OCI-LY3 (cell line): Measurements from ENCODE around the gene ZNF354B.
"Not testable (repeated sequence)": the region's sequence is repeated elsewhere in the genome, so short reads cannot be mapped to it uniquely, and the experiment has no call there.

Source experiments
- H2AFZ ChIP-seq: fragments of 200-600, 300-600 bp; shearing (Covaris generic); 2 replicates; pipeline ENCODE4 v1.6.0; 2014; ENCODE audit warnings: antibody characterized with exemption, low read depth, low read length
- H3K27ac ChIP-seq: fragments of 200-600, 300-600 bp; sonication (generic); 2 replicates; pipeline ENCODE4 v1.5.1; 2014; ENCODE audit warnings: mild to moderate bottlenecking, low read length, moderate library complexity, mixed read lengths
- H3K27me3 ChIP-seq: fragments of 200-600, 300-600 bp; sonication (generic); 2 replicates; pipeline ENCODE4 v1.6.1; 2014; ENCODE audit warnings: low read depth, low read length, mixed read lengths
- H3K36me3 ChIP-seq: fragments of 200-600, 300-600 bp; sonication (generic); replicated peaks from 2 replicates; pipeline ENCODE3; 2014; ENCODE audit warnings: low read depth, low read length, mixed read lengths
- H3K4me1 ChIP-seq: fragments of 300-600, 200-600 bp; sonication (generic); 2 replicates; pipeline ENCODE4 v1.6.1; 2014; ENCODE audit warnings: low read length, mixed read lengths
- H3K4me2 ChIP-seq: fragments of 200-600, 300-600 bp; sonication (generic); 2 replicates; pipeline ENCODE4 v1.6.1; 2014; ENCODE audit warnings: low read length, mixed read lengths
- H3K4me3 ChIP-seq: fragments of 300-600, 200-600 bp; sonication (generic); 2 replicates; pipeline ENCODE4 v1.5.1; 2014; ENCODE audit warnings: antibody characterized with exemption, mild to moderate bottlenecking, low read length, moderate library complexity
- H3K79me2 ChIP-seq: fragments of 300-600, 200-600 bp; shearing (Covaris generic); 2 replicates; pipeline ENCODE4 v1.6.1; 2014; ENCODE audit warnings: mild to moderate bottlenecking, low read length, mixed read lengths
- H3K9ac ChIP-seq: fragments of 300-600, 200-600 bp; shearing (Covaris generic); 2 replicates; pipeline ENCODE4 v1.6.0; 2014; ENCODE audit warnings: mild to moderate bottlenecking, low read length, moderate library complexity
- H3K9me3 ChIP-seq: fragments of 200-600, 300-600 bp; shearing (Covaris generic); 2 replicates; pipeline ENCODE4 v1.6.1; 2014; ENCODE audit warnings: low read length, mixed read lengths; ENCODE audit not compliant: insufficient read depth
- H4K20me1 ChIP-seq: fragments of 200-600, 300-600 bp; sonication (generic); 2 replicates; pipeline ENCODE4 v1.6.1; 2016; ENCODE audit warnings: low read length, mixed read lengths; ENCODE audit not compliant: insufficient read depth
- CTCF ChIP-seq: fragments of 200-600, 300-600 bp; sonication (generic); IDR thresholded peaks from 2 replicates; pipeline ENCODE4 v1.5.1; 2014; ENCODE audit warnings: antibody characterized with exemption, low read length, low read depth
- EZH2phosphoT487 ChIP-seq: fragments of 200-600 bp; shearing (Covaris generic); IDR thresholded peaks from 2 replicates; pipeline ENCODE4 v1.6.1; 2018; ENCODE audit warnings: antibody characterized with exemption, mixed run types, low read depth

Gene ZNF354B

DNA sequence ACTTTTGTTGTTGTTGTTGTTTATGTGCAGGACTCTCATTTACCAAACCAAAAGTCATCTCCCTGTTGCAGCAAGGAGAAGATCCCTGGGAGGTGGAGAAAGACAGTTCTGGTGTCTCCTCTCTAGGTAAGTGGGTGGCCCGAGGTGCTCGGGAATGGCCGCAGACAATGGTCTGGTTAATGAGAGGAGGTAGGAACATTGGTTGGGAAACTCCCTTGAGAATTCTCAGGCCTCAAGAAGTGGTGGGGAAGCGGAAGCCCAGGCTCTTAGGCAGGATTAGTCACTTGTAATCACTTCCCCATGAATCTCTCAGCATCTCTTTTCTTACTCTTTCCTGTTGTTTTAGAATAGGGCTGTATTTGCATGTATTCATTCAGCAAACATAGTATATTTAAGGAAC lies 7.2 kb downstream of the ZNF354B start:
- no peaks in the 10 kb centered on the region for H3K4me1 ChIP-seq
- H3K9ac ChIP-seq, result no peak overlapping the region
- TF ChIP-seq EZH2phosphoT487, result no peak
- TF ChIP-seq CTCF, result no peak
- no peak overlapping the region for H2AFZ ChIP-seq
- no peaks in the 10 kb centered on the region for H3K27me3 ChIP-seq
- H4K20me1 ChIP-seq, result no peaks in the 10 kb centered on the region
- no peaks in the 10 kb centered on the region for H3K9me3 ChIP-seq
- H3K4me3 ChIP-seq, result no peak overlapping the region
- H3K4me2 ChIP-seq, result no peak overlapping the region
- H3K36me3 ChIP-seq, result no peaks in the 10 kb centered on the region
- no peak overlapping the region for H3K27ac ChIP-seq
- no peaks in the 10 kb centered on the region for H3K79me2 ChIP-seq

- Histone ChIP-seq H3K4me3 (no peak overlapping the region), H3K79me2 (no peaks in the 10 kb centered on the region), H3K27ac (no peak overlapping the region), H2AFZ (no peak overlapping the region), H3K9me3 (0 out of 2 replicates have a peak, but pooled peaks cover 6% of the 10 kb centered on the region), H4K20me1 (no peaks in the 10 kb centered on the region), H3K27me3 (no peaks in the 10 kb centered on the region), H3K9ac (no peak overlapping the region), H3K4me1 (no peaks in the 10 kb centered on the region), H3K4me2 (no peak overlapping the region), H3K36me3 (no peaks in the 10 kb centered on the region)
- TF ChIP-seq CTCF, result no peak
- TF ChIP-seq EZH2phosphoT487, result no peak
These were observed 9.8 kb downstream of the ZNF354B start for GRCh38 chr5:178869577-178869976.

DNA sequence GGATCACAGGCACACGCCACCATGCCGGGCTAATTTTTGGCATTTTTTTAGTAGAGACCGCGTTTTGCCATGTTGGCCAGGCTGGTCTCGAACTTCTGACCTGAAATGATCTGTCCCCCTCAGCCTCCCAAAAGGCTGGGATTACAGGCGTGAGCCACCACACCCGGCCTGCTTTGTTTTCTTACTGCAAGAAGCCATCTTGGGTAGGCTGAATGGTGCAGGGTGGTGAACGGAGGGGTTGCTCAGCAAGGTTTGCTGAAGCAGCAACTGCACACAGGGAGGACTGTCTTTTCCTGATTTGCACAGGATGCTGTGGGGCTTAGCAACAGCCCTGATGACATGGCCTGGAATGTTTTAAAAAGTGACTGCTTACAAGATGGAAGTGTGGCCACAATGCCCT lies 10.7 kb downstream of the ZNF354B start:
- Histone ChIP-seq H3K36me3 (no peaks in the 10 kb centered on the region), H3K27me3 (no peaks in the 10 kb centered on the region), H4K20me1 (no peaks in the 10 kb centered on the region), H3K4me3 (no peak overlapping the region), H3K79me2 (no peaks in the 10 kb centered on the region), H3K9me3 (0 out of 2 replicates have a peak, but pooled peaks cover 6% of the 10 kb centered on the region), H3K4me2 (no peak overlapping the region), H3K27ac (no peak overlapping the region), H3K9ac (no peak overlapping the region), H3K4me1 (no peaks in the 10 kb centered on the region), H2AFZ (no peak overlapping the region)
- TF ChIP-seq EZH2phosphoT487, result no peak
- TF ChIP-seq CTCF, result no peak

DNA sequence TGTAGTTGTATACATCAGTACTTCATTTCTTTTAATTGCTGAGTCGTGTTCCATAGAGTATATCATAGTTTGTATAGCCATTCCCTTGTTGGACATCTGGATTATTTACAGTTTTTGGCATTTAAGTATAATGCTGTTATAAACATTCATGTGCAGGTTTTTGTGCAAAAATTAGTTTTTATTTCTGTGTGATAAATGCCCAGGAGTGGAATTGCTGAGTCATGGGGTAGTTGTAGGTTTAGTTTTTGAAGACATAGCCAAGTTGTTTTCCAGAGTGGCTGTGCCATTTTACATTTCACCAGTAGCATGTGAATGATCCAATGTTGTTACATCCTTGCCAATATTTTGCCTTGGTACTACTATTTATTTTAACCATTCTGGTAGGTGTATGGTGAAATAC lies 12.5 kb downstream of the ZNF354B start:
- Histone ChIP-seq H3K4me3 (no peak overlapping the region), H3K9me3 (0 out of 2 replicates have a peak, but pooled peaks cover 6% of the 10 kb centered on the region), H3K4me1 (no peaks in the 10 kb centered on the region), H2AFZ (no peak overlapping the region), H3K79me2 (no peaks in the 10 kb centered on the region), H3K9ac (no peak overlapping the region), H3K36me3 (no peaks in the 10 kb centered on the region), H3K4me2 (no peak overlapping the region), H3K27me3 (no peaks in the 10 kb centered on the region), H3K27ac (no peak overlapping the region), H4K20me1 (no peaks in the 10 kb centered on the region)
- no peak for TF ChIP-seq EZH2phosphoT487
- no peak for TF ChIP-seq CTCF

- H2AFZ ChIP-seq, H3K4me3 ChIP-seq, H3K9ac ChIP-seq, H3K4me2 ChIP-seq, H3K27me3 ChIP-seq, H3K4me1 ChIP-seq, H3K36me3 ChIP-seq, H3K27ac ChIP-seq, H3K79me2 ChIP-seq, H4K20me1 ChIP-seq: not testable (repeated sequence)
- H3K9me3 ChIP-seq, result peaks cover 11% of the 10 kb centered on the region
These were observed 23.5 kb downstream of the ZNF354B start for GRCh38 chr5:178883115-178883694.
